ENCODE data around the gene HRNR. TPM values are rescaled to one million over a fixed set of nuclear protein-coding genes. Genes with fewer than 3 reads are reported as not detected.

HRNR gene
- total RNA-seq, 6 donors from 2014 or later, result not detected

DNA sequence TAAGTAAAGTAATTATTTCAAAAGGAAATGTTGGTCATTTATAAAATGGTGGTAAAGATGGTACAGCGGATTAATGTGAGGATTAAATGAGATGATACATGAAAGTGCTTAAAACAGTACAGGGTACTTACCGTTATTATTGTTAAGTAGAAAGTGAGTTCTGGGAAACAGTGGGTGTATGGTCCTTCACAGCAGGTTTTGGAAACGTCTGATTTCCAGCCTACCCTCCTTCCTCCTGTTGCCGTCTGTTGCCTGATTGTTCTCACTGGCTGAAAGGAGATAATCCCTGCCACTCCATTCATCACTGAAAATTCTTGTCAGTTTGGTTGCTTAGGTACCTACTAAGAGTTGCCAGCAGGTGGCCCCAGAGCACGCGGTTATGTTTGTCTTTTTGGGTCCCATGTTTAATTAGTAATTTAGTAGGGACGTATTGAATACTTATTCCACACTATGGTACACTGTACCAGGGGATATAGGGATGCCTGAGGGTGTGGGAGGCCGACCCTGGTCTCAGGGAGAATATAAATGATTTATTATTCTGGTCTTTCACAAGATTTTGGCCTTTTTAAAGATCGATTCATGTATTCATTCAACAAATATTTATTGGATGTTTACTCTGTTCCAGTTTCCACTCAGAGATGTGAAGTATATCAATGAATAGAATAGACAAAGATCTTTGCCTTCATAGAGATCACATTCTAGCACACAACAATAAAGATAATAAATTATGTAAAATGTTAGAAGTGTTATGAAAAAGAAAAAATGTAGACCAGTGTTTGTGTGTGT is 34.1 kb downstream of the HRNR start:
- DNase-seq, result peak in 1 of 2 donors; percentile 56
- 24% methylated on average over 9 of the region's 9 CpGs for WGBS, 2 donors
- TF ChIP-seq CTCF (IDR thresholded peaks at IDR 0.05) (peak; percentile 52 to 70 (median 58)), POLR2A (IDR thresholded peaks at IDR 0.05) (no peak)
- peaks cover 0 to 25% (median 9%) of the 10 kb centered on the region in 4 donors for H3K4me1 ChIP-seq
- ATAC-seq (ENCODE audit: low FRiP score in 2 of 2), result peak; percentile 27 to 86
- peak overlapping the region in 3 of 4 donors; percentile 43 to 52 (median 44) for H3K4me3 ChIP-seq
- H3K9me3 ChIP-seq, result no peaks in the 10 kb centered on the region
- H3K27ac ChIP-seq, result peak overlapping the region in 1 of 4 donors; percentile 53
- no peaks in the 10 kb centered on the region for H3K27me3 ChIP-seq
- no peaks in the 10 kb centered on the region for H3K36me3 ChIP-seq

- Histone ChIP-seq H3K27me3 (no peaks in the 10 kb centered on the region), H3K4me1 (peaks cover 0 to 25% (median 9%) of the 10 kb centered on the region in 4 donors), H3K9me3 (no peaks in the 10 kb centered on the region), H3K27ac (peak overlapping the region in 3 of 4 donors; percentile 16 to 53 (median 27)), H3K4me3 (peak overlapping the region; percentile 22 to 52 (median 44)), H3K36me3 (no peaks in the 10 kb centered on the region)
- ATAC-seq (ENCODE audit: low FRiP score in 2 of 2), result peak; percentile 68 to 87
- DNase-seq, result peak; percentile 83 to 94
- WGBS, 2 donors, result 5 to 12% methylated on average over 26 to 47 of the region's 62 CpGs
- no peak for TF ChIP-seq POLR2AphosphoS5 (IDR thresholded peaks at IDR 0.05)
- TF ChIP-seq EP300 (IDR thresholded peaks at IDR 0.05), result no peak
- no peak for TF ChIP-seq POLR2A (IDR thresholded peaks at IDR 0.05)
- TF ChIP-seq CTCF (IDR thresholded peaks at IDR 0.05), result peak; percentile 70 to 84 (median 77)
Measured at GRCh38 chr1:152188673-152189591, 35.1 kb downstream of the HRNR start.

DNA sequence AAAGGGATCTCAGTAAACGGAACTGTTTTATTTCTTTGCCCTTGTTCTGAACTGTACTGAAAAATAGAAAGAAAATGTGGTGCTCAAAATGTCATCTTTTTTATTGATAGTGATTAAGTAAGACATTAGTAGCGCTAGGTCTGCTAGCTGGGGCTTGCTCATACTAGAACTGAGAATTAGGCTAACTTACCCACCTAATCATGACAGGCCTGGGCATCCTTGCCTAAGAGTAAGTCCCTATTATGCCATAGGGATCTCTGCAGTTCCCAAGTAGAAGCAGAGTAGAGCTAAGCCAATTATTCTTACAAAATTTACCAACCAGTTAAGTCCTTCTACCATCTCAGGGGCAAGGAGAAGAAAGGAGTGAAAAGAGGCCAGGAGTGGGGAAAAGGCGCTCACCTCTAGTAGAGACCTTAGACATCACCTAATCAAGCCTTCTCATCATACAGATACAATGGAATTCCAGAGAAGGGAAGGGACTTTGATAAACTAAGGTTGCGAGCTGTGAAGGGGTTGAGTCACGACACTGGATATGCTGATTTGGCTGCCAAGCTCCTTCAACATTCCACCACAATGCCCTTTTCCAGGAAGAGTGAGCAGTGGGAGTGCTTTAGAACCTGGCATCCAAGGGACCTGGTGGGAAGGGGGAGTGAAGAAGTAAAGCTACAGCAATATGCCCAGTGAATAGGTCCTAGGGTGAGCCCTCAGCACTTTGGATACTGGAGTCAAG is 37.3 kb downstream of the HRNR start:
- no peak for ATAC-seq (ENCODE audit: low FRiP score in 2 of 2)
- Histone ChIP-seq H3K36me3 (no peaks in the 10 kb centered on the region), H3K27me3 (no peaks in the 10 kb centered on the region), H3K9me3 (no peaks in the 10 kb centered on the region), H3K4me1 (peaks cover 0 to 25% (median 10%) of the 10 kb centered on the region in 4 donors), H3K4me3 (no peak overlapping the region), H3K27ac (no peak overlapping the region)
- 80 to 89% methylated on average over 5 of the region's 5 CpGs for WGBS, 2 donors
- DNase-seq, result no peak
- TF ChIP-seq EP300 (IDR thresholded peaks at IDR 0.05) (no peak), CTCF (IDR thresholded peaks at IDR 0.05) (no peak), POLR2AphosphoS5 (IDR thresholded peaks at IDR 0.05) (no peak), POLR2A (IDR thresholded peaks at IDR 0.05) (no peak)

GRCh38 chr1:152185544-152186391 is 38.2 kb downstream of the HRNR start:
- TF ChIP-seq CTCF (IDR thresholded peaks at IDR 0.05) (peak; percentile 72 to 86 (median 80)), POLR2A (IDR thresholded peaks at IDR 0.05) (no peak)
- peak in 1 of 2 donors; percentile 49 for DNase-seq
- H3K9me3 ChIP-seq, result no peaks in the 10 kb centered on the region
- WGBS, 2 donors, result 36% methylated on average over 8 of the region's 8 CpGs
- H3K4me1 ChIP-seq, result peaks cover 0 to 20% (median 10%) of the 10 kb centered on the region in 4 donors
- ATAC-seq (ENCODE audit: low FRiP score in 2 of 2), result peak; percentile 67 to 71
- no peaks in the 10 kb centered on the region for H3K36me3 ChIP-seq
- no peaks in the 10 kb centered on the region for H3K27me3 ChIP-seq
- H3K27ac ChIP-seq, result no peak overlapping the region
- H3K4me3 ChIP-seq, result no peak overlapping the region

Measured in upper lobe of left lung (tissue), 6 donors.